ENCODE measurements around the gene KRT73.

GRCh38 chr12:52566847-52567291 is 51.5 kb downstream of the KRT73 start:
- no peak for TF ChIP-seq CTCF (IDR thresholded peaks at IDR 0.05)
- TF ChIP-seq POLR2AphosphoS5 (IDR thresholded peaks at IDR 0.05), result no peak
- TF ChIP-seq POLR2A (IDR thresholded peaks at IDR 0.05), result no peak
- no peak for TF ChIP-seq EP300 (IDR thresholded peaks at IDR 0.05)
